Neural progenitor cell (in vitro differentiated cells): Measurements from ENCODE around the gene RERE. TPM values are rescaled to one million over a fixed set of nuclear protein-coding genes. Genes with fewer than 3 reads are reported as not detected.
A peak's percentile ranks its signal among the peaks of the same experiment; 100 is the strongest.

Experiments
- DNase-seq: peaks from one replicate; pipeline ENCODE4 v3.0.0-alpha.2; 2016; ENCODE audit warnings: low spot score
- H2AFZ ChIP-seq: fragments of 200-600 bp; sonication (generic); replicated peaks from 2 replicates; pipeline ENCODE4 v1.6.1; 2016; ENCODE audit warnings: antibody characterized with exemption
- H3F3A ChIP-seq: fragments of 200-600 bp; sonication (generic); 2 replicates; pipeline ENCODE4 v1.6.1; 2016; ENCODE audit warnings: antibody characterized with exemption, low read depth
- H3K27ac ChIP-seq: fragments of 200-600 bp; sonication (generic); 2 replicates; pipeline ENCODE4 v1.5.1; 2016; ENCODE audit warnings: mild to moderate bottlenecking
- H3K27me3 ChIP-seq: fragments of 200-600 bp; sonication (generic); 2 replicates; pipeline ENCODE4 v1.6.1; 2016; ENCODE audit warnings: mild to moderate bottlenecking, moderate library complexity
- H3K36me3 ChIP-seq: fragments of 200-600 bp; sonication (generic); 2 replicates; pipeline ENCODE4 v1.5.1; 2016
- H3K4me1 ChIP-seq: fragments of 200-600 bp; sonication (generic); 2 replicates; pipeline ENCODE4 v1.6.1; 2016; ENCODE audit warnings: mixed run types
- H3K4me2 ChIP-seq: fragments of 200-600 bp; sonication (generic); 2 replicates; pipeline ENCODE4 v1.6.1; 2016
- H3K4me3 ChIP-seq: fragments of 200-600 bp; sonication (generic); 2 replicates; pipeline ENCODE4 v1.5.1; 2016
- H3K79me2 ChIP-seq: fragments of 200-600 bp; sonication (generic); 2 replicates; pipeline ENCODE4 v1.6.1; 2016; ENCODE audit warnings: low read depth
- H3K9ac ChIP-seq: fragments of 200-600 bp; sonication (generic); 2 replicates; pipeline ENCODE4 v1.6.1; 2016
- H3K9me3 ChIP-seq: fragments of 200-600 bp; sonication (generic); 2 replicates; pipeline ENCODE4 v1.5.1; 2016; ENCODE audit warnings: low read depth
- H4K20me1 ChIP-seq: fragments of 200-600 bp; sonication (generic); 2 replicates; pipeline ENCODE4 v1.6.1; 2016; ENCODE audit warnings: low read depth
- H3K27ac Mint-ChIP-seq: 3 replicates; pipeline ENCODE4 v1.8.0; 2021; ENCODE audit warnings: mixed read lengths
- H3K27me3 Mint-ChIP-seq: 2 replicates; pipeline ENCODE4 v1.8.0; 2022; ENCODE audit warnings: low read depth, mild to moderate bottlenecking, inconsistent platforms, moderate library complexity, mixed read lengths; ENCODE audit not compliant: insufficient read depth
- H3K36me3 Mint-ChIP-seq: 3 replicates; pipeline ENCODE4 v1.8.0; 2021; ENCODE audit warnings: mixed read lengths
- H3K4me1 Mint-ChIP-seq: 3 replicates; pipeline ENCODE4 v1.8.0; 2021; ENCODE audit warnings: mixed read lengths
- H3K4me3 Mint-ChIP-seq: 3 replicates; pipeline ENCODE4 v1.8.0; 2021; ENCODE audit warnings: mild to moderate bottlenecking, moderate library complexity, mixed read lengths
- H3K9me3 Mint-ChIP-seq: 3 replicates; pipeline ENCODE4 v1.8.0; 2020; ENCODE audit warnings: mixed read lengths
- EZH2 ChIP-seq: fragments of 200-600 bp; sonication (generic); IDR thresholded peaks from 2 replicates; pipeline ENCODE4 v1.6.1; 2017; ENCODE audit warnings: antibody characterized with exemption, mild to moderate bottlenecking, moderate library complexity
- EZH2phosphoT487 ChIP-seq: fragments of 200-600 bp; sonication (generic); IDR thresholded peaks from 2 replicates; pipeline ENCODE4 v1.6.1; 2017; ENCODE audit warnings: antibody characterized with exemption
- total RNA-seq: library from RNA; depleted of rRNA; stranded (reverse); fragments of >200 nt; gene quantifications from 2 replicates; pipeline ENCODE4 v1.2.3, GENCODE V29; 2015; ENCODE audit warnings: low replicate concordance
- TF ChIP-seq, protein P1 (sequence below): fragments of 200-600 bp; sonication (generic); IDR thresholded peaks from 2 replicates; pipeline ENCODE4 v1.5.1; 2017; ENCODE audit warnings: antibody characterized with exemption, mild to moderate bottlenecking

The RERE gene
- total RNA-seq, 1 donor from 2014 or later, result 29.8 TPM

DNA sequence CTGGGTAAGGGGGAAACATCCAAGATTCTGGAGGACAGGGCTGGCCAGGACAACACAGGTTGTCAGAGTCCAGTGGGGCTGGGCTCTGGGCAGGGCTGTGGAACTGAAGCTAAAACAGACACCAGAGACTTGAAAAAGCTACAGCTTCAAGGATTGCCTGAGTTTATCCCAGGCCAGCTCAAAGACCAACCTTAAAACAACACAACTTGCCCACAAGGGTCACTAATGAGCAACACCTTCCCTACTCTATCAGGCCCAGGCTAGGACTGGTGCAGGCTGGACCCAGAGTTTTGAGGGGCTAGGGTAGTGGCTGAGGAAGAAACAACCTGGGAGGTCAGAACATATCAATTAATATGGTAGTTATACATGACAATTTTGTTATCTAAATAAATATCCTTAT is 338.9 kb downstream of the RERE start:
- H3K4me1 ChIP-seq, result peaks cover 23% of the 10 kb centered on the region
- H3K4me2 ChIP-seq, result no peak overlapping the region
- H3K9me3 ChIP-seq, result no peaks in the 10 kb centered on the region
- TF ChIP-seq EZH2phosphoT487 (no peak), EZH2 (no peak)
- TF ChIP-seq, protein P1, sequence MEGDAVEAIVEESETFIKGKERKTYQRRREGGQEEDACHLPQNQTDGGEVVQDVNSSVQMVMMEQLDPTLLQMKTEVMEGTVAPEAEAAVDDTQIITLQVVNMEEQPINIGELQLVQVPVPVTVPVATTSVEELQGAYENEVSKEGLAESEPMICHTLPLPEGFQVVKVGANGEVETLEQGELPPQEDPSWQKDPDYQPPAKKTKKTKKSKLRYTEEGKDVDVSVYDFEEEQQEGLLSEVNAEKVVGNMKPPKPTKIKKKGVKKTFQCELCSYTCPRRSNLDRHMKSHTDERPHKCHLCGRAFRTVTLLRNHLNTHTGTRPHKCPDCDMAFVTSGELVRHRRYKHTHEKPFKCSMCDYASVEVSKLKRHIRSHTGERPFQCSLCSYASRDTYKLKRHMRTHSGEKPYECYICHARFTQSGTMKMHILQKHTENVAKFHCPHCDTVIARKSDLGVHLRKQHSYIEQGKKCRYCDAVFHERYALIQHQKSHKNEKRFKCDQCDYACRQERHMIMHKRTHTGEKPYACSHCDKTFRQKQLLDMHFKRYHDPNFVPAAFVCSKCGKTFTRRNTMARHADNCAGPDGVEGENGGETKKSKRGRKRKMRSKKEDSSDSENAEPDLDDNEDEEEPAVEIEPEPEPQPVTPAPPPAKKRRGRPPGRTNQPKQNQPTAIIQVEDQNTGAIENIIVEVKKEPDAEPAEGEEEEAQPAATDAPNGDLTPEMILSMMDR, result no peak
- H3F3A ChIP-seq, result no peaks in the 10 kb centered on the region
- no peak overlapping the region for H2AFZ ChIP-seq
- Mint-ChIP-seq H3K36me3 (peaks cover 2% of the 10 kb centered on the region), H3K9me3 (no peaks in the 10 kb centered on the region), H3K4me3 (no peak overlapping the region), H3K27ac (no peak overlapping the region), H3K4me1 (peaks cover 50% of the 10 kb centered on the region), H3K27me3 (no peaks in the 10 kb centered on the region)
- H3K36me3 ChIP-seq, result no peaks in the 10 kb centered on the region
- H3K9ac ChIP-seq, result no peak overlapping the region
- H3K27me3 ChIP-seq, result no peaks in the 10 kb centered on the region
- DNase-seq, result no peak
- H3K4me3 ChIP-seq, result no peak overlapping the region
- peaks cover 46% of the 10 kb centered on the region for H4K20me1 ChIP-seq
- H3K79me2 ChIP-seq, result peaks cover 69% of the 10 kb centered on the region
- H3K27ac ChIP-seq, result peak overlapping the region; percentile 74

DNA sequence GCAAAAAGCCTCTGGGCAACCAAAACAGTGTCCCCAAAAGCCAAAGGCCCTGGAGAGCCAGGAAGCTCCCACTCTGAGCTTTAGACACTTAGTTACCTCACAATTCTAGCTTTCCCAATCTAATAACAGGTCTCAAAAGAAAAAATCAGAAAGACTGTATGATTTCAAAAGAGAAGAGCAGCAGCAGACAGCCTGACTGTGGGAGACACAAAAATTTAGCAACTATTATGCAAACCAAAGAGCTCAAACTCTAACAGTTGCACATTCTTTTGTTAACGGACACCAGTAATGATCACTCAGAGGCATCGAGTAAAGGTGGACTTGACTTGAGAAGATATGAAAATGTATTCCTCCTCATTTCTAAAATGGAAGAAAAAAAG is 339.5 kb downstream of the RERE start:
- H4K20me1 ChIP-seq, result peaks cover 52% of the 10 kb centered on the region
- H3K27ac ChIP-seq, result peak overlapping the region; percentile 74
- H3K4me2 ChIP-seq, result no peak overlapping the region
- H3K9me3 ChIP-seq, result no peaks in the 10 kb centered on the region
- Mint-ChIP-seq H3K36me3 (peaks cover 2% of the 10 kb centered on the region), H3K4me1 (peaks cover 56% of the 10 kb centered on the region), H3K9me3 (no peaks in the 10 kb centered on the region), H3K27ac (no peak overlapping the region), H3K27me3 (no peaks in the 10 kb centered on the region), H3K4me3 (no peak overlapping the region)
- H3K79me2 ChIP-seq, result peaks cover 75% of the 10 kb centered on the region
- peaks cover 29% of the 10 kb centered on the region for H3K4me1 ChIP-seq
- no peak for TF ChIP-seq EZH2phosphoT487
- no peak for TF ChIP-seq EZH2
- TF ChIP-seq, protein P1, result no peak
- H3K36me3 ChIP-seq, result no peaks in the 10 kb centered on the region
- no peaks in the 10 kb centered on the region for H3K27me3 ChIP-seq
- H2AFZ ChIP-seq, result no peak overlapping the region
- no peak overlapping the region for H3K9ac ChIP-seq
- H3K4me3 ChIP-seq, result no peak overlapping the region
- H3F3A ChIP-seq, result no peaks in the 10 kb centered on the region
- no peak for DNase-seq

DNA sequence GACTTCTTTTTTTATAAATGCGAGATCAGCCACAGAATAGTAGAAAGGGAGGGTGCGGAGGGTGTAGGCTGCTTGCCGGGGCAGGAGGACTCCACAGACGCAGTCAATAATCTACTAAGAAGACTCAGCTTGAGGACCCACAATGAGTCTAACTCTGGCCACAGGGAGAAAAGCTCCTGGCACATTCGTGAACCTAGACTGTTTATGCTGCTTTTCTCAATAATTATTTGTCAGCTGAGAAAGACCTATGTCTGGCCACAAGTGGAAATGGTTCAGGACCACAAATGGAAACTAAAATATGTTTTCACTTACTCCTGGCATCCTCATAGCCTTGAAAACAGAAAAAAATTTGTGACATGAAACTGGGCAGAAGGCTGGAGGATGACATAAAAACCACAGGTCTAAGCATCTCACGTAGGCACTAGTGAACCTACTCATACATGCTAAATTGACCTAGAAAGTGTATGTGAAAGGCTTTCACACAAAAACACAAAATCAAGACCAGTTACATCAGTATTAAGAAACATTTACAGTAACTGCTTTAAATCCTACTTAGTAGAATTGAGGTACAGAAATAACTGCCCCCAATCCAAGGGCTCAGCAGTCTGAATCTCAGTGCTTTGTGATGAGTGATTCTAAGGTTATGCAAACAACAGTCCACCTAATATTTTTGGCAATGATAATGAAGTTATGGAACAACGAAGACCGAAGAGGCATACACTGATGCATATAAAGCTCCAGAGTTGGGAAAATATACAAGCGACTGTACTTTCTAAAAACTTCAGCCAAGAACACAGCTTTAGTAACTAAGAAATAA is 340.1 kb downstream of the RERE start:
- no peak overlapping the region for H3K4me3 Mint-ChIP-seq
- H3K9me3 ChIP-seq, result no peaks in the 10 kb centered on the region
- H2AFZ ChIP-seq, result no peak overlapping the region
- no peaks in the 10 kb centered on the region for H3K27me3 ChIP-seq
- no peak overlapping the region for H3K9ac ChIP-seq
- H3K36me3 ChIP-seq, result no peaks in the 10 kb centered on the region
- peaks cover 2% of the 10 kb centered on the region for H3K36me3 Mint-ChIP-seq
- no peak overlapping the region for H3K4me2 ChIP-seq
- H3K4me1 ChIP-seq, result peaks cover 33% of the 10 kb centered on the region
- H3K27ac ChIP-seq, result peak overlapping the region; percentile 74
- H3K4me3 ChIP-seq, result no peak overlapping the region
- peak overlapping the region; percentile 73 for H3K27ac Mint-ChIP-seq
- H3K79me2 ChIP-seq, result peaks cover 81% of the 10 kb centered on the region
- H3K9me3 Mint-ChIP-seq, result no peaks in the 10 kb centered on the region
- H3K27me3 Mint-ChIP-seq, result no peaks in the 10 kb centered on the region
- no peak for TF ChIP-seq EZH2
- TF ChIP-seq, protein P1, result no peak
- TF ChIP-seq EZH2phosphoT487, result no peak
- peaks cover 56% of the 10 kb centered on the region for H4K20me1 ChIP-seq
- H3K4me1 Mint-ChIP-seq, result peaks cover 62% of the 10 kb centered on the region
- no peaks in the 10 kb centered on the region for H3F3A ChIP-seq
- no peak for DNase-seq
